Measurements from ENCODE around the gene A1BG. TPM values are rescaled to one million over a fixed set of nuclear protein-coding genes. Genes with fewer than 3 reads are reported as not detected.
A peak's percentile ranks its signal among the peaks of the same experiment; 100 is the strongest.

A1BG gene
- total RNA-seq, 1 experiment from 2014 or later = 47.4 TPM

DNA sequence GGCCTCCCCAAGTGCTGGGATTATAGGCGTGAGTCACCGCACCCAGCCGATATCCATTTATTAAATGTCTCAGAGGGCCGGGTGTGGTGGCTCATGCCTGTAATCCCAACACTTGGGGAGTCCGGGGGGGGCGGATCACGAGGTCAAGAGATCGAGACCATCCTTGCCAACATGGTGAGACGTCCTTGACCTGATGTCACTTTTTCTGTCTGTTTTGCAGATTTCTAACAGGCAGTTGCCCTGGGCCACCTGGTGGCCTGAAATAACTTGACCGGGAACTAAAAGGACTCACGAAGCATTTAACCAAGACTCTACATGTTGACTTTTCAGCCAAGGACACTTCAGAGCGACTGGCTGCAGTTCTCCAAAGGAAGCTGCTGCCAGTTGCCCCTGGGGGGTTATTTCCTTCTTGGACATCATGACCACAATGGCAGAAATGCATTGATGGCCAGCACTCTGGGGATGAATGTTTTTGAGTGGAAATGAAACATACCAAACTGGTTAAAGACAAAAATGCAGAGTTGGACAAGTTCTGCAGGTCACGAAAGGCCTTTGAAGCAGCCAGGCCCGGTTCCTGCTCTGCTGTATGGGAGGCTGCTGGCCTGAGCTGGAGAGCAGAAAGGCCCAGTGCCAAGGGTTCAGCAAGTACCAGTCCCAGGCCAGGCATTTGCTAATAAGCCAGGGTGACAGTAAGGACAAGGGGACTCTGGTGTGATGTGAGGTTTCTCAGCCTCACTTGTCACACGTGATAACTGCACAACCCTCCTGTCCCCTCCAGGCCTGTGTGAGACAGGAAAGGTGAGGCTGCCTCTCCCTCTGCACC is 19.2 kb upstream of the A1BG start:
- DNase-seq (ENCODE audit: low read depth, low spot score) = no peak
- in situ Hi-C loops (cut with HindIII; ENCODE audit: low pct_unique_long_range_greater_than_20kb, low sequenced_read_pairs) (no loop called here), intact Hi-C loops (cut with micrococcal nuclease; ENCODE audit: unreplicated experiment) (no loop called here)
- no TSS peak for BruUV-seq (replicated peaks)
- peak; percentile 48; the same call in 1 of the 2 replicates for ATAC-seq
- TF ChIP-seq, protein P1, sequence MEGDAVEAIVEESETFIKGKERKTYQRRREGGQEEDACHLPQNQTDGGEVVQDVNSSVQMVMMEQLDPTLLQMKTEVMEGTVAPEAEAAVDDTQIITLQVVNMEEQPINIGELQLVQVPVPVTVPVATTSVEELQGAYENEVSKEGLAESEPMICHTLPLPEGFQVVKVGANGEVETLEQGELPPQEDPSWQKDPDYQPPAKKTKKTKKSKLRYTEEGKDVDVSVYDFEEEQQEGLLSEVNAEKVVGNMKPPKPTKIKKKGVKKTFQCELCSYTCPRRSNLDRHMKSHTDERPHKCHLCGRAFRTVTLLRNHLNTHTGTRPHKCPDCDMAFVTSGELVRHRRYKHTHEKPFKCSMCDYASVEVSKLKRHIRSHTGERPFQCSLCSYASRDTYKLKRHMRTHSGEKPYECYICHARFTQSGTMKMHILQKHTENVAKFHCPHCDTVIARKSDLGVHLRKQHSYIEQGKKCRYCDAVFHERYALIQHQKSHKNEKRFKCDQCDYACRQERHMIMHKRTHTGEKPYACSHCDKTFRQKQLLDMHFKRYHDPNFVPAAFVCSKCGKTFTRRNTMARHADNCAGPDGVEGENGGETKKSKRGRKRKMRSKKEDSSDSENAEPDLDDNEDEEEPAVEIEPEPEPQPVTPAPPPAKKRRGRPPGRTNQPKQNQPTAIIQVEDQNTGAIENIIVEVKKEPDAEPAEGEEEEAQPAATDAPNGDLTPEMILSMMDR (IDR thresholded peaks at IDR 0.05) = no peak
- POLR2A ChIA-PET = no interaction called here
- Histone ChIP-seq H3K36me3 (ENCODE audit: control insufficient read depth, insufficient read depth, low read length) (no peaks in the 10 kb centered on the region), H3K9me3 (ENCODE audit: control insufficient read depth, insufficient read depth, low read depth, low read length) (no peaks in the 10 kb centered on the region), H3K4me1 (ENCODE audit: control insufficient read depth, insufficient read depth, low read length) (no peaks in the 10 kb centered on the region), H3K4me3 (ENCODE audit: low read depth in 2 of 2, low read length in 2 of 2) (no peak overlapping the region), H3K27ac (ENCODE audit: low read length) (no peak overlapping the region), H3K27me3 (ENCODE audit: control insufficient read depth, insufficient read depth, low read length) (no peaks in the 10 kb centered on the region)
- CTCF ChIA-PET = no interaction called here

DNA sequence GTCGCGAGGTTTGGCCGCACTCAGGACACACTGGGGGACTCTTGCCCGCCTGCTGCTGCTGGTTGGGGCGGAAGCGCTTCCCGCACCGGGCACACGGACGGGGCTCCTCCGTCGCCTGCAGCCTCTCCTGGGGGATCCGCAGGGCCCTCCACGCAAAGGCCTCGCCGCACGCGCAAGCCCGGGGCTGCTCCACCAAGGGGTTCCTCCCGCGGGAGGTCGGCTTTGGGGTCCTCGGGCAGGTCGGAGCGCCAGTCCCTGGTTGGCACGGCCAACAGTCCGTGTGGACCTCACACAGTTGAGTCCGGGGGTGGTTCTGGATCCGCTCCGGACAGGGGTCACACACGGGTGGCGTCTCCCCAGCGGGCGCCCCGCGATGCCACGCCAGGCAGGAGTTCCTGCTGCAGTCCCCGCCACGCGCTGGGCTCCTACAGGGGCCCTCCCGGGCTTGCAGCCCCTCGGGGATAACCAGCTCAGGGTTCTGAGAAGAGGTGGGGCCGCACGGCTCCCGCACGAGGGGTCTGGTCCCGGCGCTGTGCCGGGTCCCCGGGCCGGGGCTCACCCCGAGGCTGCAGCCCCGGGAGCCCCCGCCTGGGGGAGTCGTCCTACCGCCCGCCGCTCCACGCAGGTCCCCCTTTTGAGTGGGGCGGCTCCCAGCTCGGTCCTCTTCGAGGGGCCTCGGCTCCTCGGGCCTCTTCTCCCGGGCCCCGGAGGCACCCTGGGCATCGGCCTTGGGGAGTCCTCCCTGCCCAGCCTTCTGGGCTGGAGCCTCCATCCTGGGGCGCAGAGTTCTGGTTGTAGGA is 15.5 kb upstream of the A1BG start:
- in situ Hi-C loops (cut with HindIII; ENCODE audit: low pct_unique_long_range_greater_than_20kb, low sequenced_read_pairs) = no loop called here
- Histone ChIP-seq H3K36me3 (ENCODE audit: control insufficient read depth, insufficient read depth, low read length) (no peaks in the 10 kb centered on the region), H3K27me3 (ENCODE audit: control insufficient read depth, insufficient read depth, low read length) (no peaks in the 10 kb centered on the region), H3K4me3 (ENCODE audit: low read depth in 2 of 2, low read length in 2 of 2) (no peak overlapping the region), H3K27ac (ENCODE audit: low read length) (no peak overlapping the region), H3K9me3 (ENCODE audit: control insufficient read depth, insufficient read depth, low read depth, low read length) (no peaks in the 10 kb centered on the region), H3K4me1 (ENCODE audit: control insufficient read depth, insufficient read depth, low read length) (no peaks in the 10 kb centered on the region)
- ChIA-PET CTCF (no interaction called here), POLR2A (no interaction called here)
- TF ChIP-seq SIN3A (IDR thresholded peaks at IDR 0.05; ENCODE audit: borderline replicate concordance, insufficient read depth, low read depth, low read length) (no peak), TCF7L2 (IDR thresholded peaks at IDR 0.05; ENCODE audit: low read depth, low read length) (no peak), POLR2AphosphoS5 (IDR thresholded peaks at IDR 0.05; ENCODE audit: low read depth, low read length) (no peak)
- TF ChIP-seq, protein P1 (IDR thresholded peaks at IDR 0.05) = no peak
- TF ChIP-seq, protein P2, sequence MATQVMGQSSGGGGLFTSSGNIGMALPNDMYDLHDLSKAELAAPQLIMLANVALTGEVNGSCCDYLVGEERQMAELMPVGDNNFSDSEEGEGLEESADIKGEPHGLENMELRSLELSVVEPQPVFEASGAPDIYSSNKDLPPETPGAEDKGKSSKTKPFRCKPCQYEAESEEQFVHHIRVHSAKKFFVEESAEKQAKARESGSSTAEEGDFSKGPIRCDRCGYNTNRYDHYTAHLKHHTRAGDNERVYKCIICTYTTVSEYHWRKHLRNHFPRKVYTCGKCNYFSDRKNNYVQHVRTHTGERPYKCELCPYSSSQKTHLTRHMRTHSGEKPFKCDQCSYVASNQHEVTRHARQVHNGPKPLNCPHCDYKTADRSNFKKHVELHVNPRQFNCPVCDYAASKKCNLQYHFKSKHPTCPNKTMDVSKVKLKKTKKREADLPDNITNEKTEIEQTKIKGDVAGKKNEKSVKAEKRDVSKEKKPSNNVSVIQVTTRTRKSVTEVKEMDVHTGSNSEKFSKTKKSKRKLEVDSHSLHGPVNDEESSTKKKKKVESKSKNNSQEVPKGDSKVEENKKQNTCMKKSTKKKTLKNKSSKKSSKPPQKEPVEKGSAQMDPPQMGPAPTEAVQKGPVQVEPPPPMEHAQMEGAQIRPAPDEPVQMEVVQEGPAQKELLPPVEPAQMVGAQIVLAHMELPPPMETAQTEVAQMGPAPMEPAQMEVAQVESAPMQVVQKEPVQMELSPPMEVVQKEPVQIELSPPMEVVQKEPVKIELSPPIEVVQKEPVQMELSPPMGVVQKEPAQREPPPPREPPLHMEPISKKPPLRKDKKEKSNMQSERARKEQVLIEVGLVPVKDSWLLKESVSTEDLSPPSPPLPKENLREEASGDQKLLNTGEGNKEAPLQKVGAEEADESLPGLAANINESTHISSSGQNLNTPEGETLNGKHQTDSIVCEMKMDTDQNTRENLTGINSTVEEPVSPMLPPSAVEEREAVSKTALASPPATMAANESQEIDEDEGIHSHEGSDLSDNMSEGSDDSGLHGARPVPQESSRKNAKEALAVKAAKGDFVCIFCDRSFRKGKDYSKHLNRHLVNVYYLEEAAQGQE (IDR thresholded peaks at IDR 0.05; ENCODE audit: insufficient read depth in 1 of 2, low read depth in 2 of 2, low read length in 1 of 2) = no peak
- DNase-seq (ENCODE audit: low read depth, low spot score) = no peak
- intact Hi-C loops (cut with micrococcal nuclease; ENCODE audit: unreplicated experiment) = no loop called here
- BruUV-seq (replicated peaks) = no TSS peak
- ATAC-seq = no peak

All from Panc1 (cell line).